Subcutaneous adipose tissue (tissue), 4 donors: ENCODE results near the gene MID1IP1. TPM values are rescaled to one million over a fixed set of nuclear protein-coding genes. Genes with fewer than 3 reads are reported as not detected.

Experiments used
- total RNA-seq, 4 donors: library from RNA; depleted of rRNA; stranded (reverse); fragments of >200 nt; gene quantifications; one replicate each; pipeline ENCODE4 v1.1.0, GENCODE V29; 2016
- TF ChIP-seq, protein P1 (sequence below): fragments of 450-650 bp; IDR thresholded peaks from one replicate; pipeline ENCODE4 v1.5.1; 2016; ENCODE audit warnings: low read depth, mild to moderate bottlenecking, control low read depth, antibody characterized with exemption, moderate library complexity

The MID1IP1 gene
- total RNA-seq, 4 donors from 2014 or later, result 30.0 to 57.9 (median 48.2) TPM

DNA sequence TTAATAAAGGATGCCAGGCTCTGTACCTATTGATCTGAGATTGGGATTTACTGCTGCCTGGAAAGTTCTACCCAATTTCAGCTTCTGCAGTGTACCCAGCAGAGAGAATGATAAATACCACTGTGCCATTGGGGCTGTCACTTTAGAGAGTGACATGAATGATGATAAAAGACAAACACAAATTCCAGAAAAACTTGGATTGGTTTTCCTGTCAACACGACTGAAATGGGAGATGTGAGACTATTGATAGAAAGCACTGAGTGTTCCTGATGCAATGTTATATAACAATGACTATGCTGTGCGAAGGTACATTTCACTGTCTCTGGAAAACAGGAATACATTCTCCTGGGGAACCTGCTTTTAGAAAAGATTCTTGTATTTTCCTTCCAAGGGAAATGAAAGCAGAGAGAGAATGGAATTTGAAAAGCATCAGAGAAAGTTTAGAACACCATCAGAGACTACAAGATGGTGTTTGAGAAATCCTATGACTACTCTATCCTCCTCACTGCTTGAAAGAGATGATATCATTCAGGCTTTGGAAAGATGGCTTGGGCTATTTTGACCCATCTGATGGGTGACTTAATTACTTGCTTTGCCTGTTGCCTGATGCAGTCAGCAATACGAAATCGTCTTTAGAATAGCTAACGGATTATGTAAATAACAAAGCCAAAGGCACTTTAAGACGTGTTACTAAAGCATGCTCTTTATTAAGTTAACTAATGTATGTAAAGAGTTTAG lies 49.7 kb downstream of the MID1IP1 start:
- TF ChIP-seq, protein P1, sequence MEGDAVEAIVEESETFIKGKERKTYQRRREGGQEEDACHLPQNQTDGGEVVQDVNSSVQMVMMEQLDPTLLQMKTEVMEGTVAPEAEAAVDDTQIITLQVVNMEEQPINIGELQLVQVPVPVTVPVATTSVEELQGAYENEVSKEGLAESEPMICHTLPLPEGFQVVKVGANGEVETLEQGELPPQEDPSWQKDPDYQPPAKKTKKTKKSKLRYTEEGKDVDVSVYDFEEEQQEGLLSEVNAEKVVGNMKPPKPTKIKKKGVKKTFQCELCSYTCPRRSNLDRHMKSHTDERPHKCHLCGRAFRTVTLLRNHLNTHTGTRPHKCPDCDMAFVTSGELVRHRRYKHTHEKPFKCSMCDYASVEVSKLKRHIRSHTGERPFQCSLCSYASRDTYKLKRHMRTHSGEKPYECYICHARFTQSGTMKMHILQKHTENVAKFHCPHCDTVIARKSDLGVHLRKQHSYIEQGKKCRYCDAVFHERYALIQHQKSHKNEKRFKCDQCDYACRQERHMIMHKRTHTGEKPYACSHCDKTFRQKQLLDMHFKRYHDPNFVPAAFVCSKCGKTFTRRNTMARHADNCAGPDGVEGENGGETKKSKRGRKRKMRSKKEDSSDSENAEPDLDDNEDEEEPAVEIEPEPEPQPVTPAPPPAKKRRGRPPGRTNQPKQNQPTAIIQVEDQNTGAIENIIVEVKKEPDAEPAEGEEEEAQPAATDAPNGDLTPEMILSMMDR, result no peak

- TF ChIP-seq, protein P1, result no peak
These were observed 53.0 kb downstream of the MID1IP1 start for GRCh38 chrX:38854305-38854704.

Other genes starting within 250 kb of the MID1IP1 start
- gene TSPAN7, start 239.9 kb upstream of the MID1IP1 start, total RNA-seq, result 10 to 100 TPM; 13.4 to 47.6 (median 41.5) TPM